ENCODE measurements around the gene WWOX. TPM values are rescaled to one million over a fixed set of nuclear protein-coding genes. Genes with fewer than 3 reads are reported as not detected.

Gene WWOX
- polyA plus RNA-seq, 1 donor from 2014 or later: 25.6 TPM

GRCh38 chr16:78075800-78076199, 23.7 kb upstream of the WWOX start:
- no peak for TF ChIP-seq RAD21 (conservative IDR thresholded peaks at IDR 0.05)
- no peak for TF ChIP-seq MXI1 (conservative IDR thresholded peaks at IDR 0.05; ENCODE audit: poor library complexity, severe bottlenecking)
- no peak for TF ChIP-seq TAF1 (IDR thresholded peaks at IDR 0.05; ENCODE audit: low read depth)
- TF ChIP-seq, protein P1, sequence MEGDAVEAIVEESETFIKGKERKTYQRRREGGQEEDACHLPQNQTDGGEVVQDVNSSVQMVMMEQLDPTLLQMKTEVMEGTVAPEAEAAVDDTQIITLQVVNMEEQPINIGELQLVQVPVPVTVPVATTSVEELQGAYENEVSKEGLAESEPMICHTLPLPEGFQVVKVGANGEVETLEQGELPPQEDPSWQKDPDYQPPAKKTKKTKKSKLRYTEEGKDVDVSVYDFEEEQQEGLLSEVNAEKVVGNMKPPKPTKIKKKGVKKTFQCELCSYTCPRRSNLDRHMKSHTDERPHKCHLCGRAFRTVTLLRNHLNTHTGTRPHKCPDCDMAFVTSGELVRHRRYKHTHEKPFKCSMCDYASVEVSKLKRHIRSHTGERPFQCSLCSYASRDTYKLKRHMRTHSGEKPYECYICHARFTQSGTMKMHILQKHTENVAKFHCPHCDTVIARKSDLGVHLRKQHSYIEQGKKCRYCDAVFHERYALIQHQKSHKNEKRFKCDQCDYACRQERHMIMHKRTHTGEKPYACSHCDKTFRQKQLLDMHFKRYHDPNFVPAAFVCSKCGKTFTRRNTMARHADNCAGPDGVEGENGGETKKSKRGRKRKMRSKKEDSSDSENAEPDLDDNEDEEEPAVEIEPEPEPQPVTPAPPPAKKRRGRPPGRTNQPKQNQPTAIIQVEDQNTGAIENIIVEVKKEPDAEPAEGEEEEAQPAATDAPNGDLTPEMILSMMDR (IDR thresholded peaks at IDR 0.05; ENCODE audit: poor library complexity, severe bottlenecking): no peak
- TF ChIP-seq EP300 (conservative IDR thresholded peaks at IDR 0.05; ENCODE audit: poor library complexity, severe bottlenecking): no peak
- no peak for TF ChIP-seq SMC3 (conservative IDR thresholded peaks at IDR 0.05; ENCODE audit: poor library complexity)
- TF ChIP-seq POLR2AphosphoS5 (IDR thresholded peaks at IDR 0.05): no peak
- no peak for TF ChIP-seq EZH2 (IDR thresholded peaks at IDR 0.05; ENCODE audit: borderline replicate concordance, insufficient read depth, low read length, poor library complexity, severe bottlenecking)
- TF ChIP-seq REST (IDR thresholded peaks at IDR 0.05; ENCODE audit: borderline replicate concordance): no peak
- Histone ChIP-seq H2AFZ (ENCODE audit: low read depth, low read length) (no peak overlapping the region), H3K9ac (ENCODE audit: low read length) (no peak overlapping the region), H3K79me2 (replicated peaks; ENCODE audit: insufficient read depth, low read length) (no peaks in the 10 kb centered on the region), H3F3A (ENCODE audit: insufficient read depth, low read length, poor library complexity, severe bottlenecking) (no peaks in the 10 kb centered on the region), H3K4me2 (ENCODE audit: low read length) (no peak overlapping the region), H3K36me3 (ENCODE audit: insufficient read depth, low read length) (no peaks in the 10 kb centered on the region), H4K20me1 (ENCODE audit: insufficient read depth) (no peaks in the 10 kb centered on the region), H3K9me3 (ENCODE audit: low read length) (no peaks in the 10 kb centered on the region), H3K9me2 (ENCODE audit: insufficient read depth, low read length) (no peaks in the 10 kb centered on the region), H3K4me3 (ENCODE audit: low read length) (no peak overlapping the region), H3K27me3 (ENCODE audit: insufficient read depth, low read depth, low read length) (no peaks in the 10 kb centered on the region), H3K27ac (ENCODE audit: low read length) (no peak overlapping the region)

GRCh38 chr16:78081341-78081740, 18.1 kb upstream of the WWOX start:
- TF ChIP-seq SMC3 (conservative IDR thresholded peaks at IDR 0.05; ENCODE audit: poor library complexity) (no peak), RAD21 (conservative IDR thresholded peaks at IDR 0.05) (no peak), TAF1 (IDR thresholded peaks at IDR 0.05; ENCODE audit: low read depth) (no peak)
- Histone ChIP-seq H3K27ac (ENCODE audit: low read length) (no peak overlapping the region), H3K4me2 (ENCODE audit: low read length) (no peak overlapping the region), H3F3A (ENCODE audit: insufficient read depth, low read length, poor library complexity, severe bottlenecking) (no peaks in the 10 kb centered on the region), H3K27me3 (ENCODE audit: insufficient read depth, low read depth, low read length) (no peaks in the 10 kb centered on the region), H3K79me2 (replicated peaks; ENCODE audit: insufficient read depth, low read length) (no peaks in the 10 kb centered on the region), H3K36me3 (ENCODE audit: insufficient read depth, low read length) (no peaks in the 10 kb centered on the region), H2AFZ (ENCODE audit: low read depth, low read length) (no peak overlapping the region), H4K20me1 (ENCODE audit: insufficient read depth) (no peaks in the 10 kb centered on the region), H3K9ac (ENCODE audit: low read length) (no peak overlapping the region), H3K9me3 (ENCODE audit: low read length) (no peaks in the 10 kb centered on the region), H3K4me3 (ENCODE audit: low read length) (no peak overlapping the region), H3K9me2 (ENCODE audit: insufficient read depth, low read length) (no peaks in the 10 kb centered on the region)

- Histone ChIP-seq H3K79me2 (replicated peaks; ENCODE audit: insufficient read depth, low read length) (no peaks in the 10 kb centered on the region), H3K4me3 (ENCODE audit: low read length) (no peak overlapping the region), H3K9me2 (ENCODE audit: insufficient read depth, low read length) (no peaks in the 10 kb centered on the region), H2AFZ (ENCODE audit: low read depth, low read length) (no peak overlapping the region), H3K27me3 (ENCODE audit: insufficient read depth, low read depth, low read length) (no peaks in the 10 kb centered on the region), H3K4me2 (ENCODE audit: low read length) (no peak overlapping the region), H3K36me3 (ENCODE audit: insufficient read depth, low read length) (no peaks in the 10 kb centered on the region), H3K9me3 (ENCODE audit: low read length) (no peaks in the 10 kb centered on the region), H3K9ac (ENCODE audit: low read length) (no peak overlapping the region), H3K27ac (ENCODE audit: low read length) (no peak overlapping the region), H3F3A (ENCODE audit: insufficient read depth, low read length, poor library complexity, severe bottlenecking) (no peaks in the 10 kb centered on the region), H4K20me1 (ENCODE audit: insufficient read depth) (no peaks in the 10 kb centered on the region)
- TF ChIP-seq POLR2AphosphoS5 (IDR thresholded peaks at IDR 0.05) (no peak), TAF1 (IDR thresholded peaks at IDR 0.05; ENCODE audit: low read depth) (no peak), REST (IDR thresholded peaks at IDR 0.05; ENCODE audit: borderline replicate concordance) (no peak)
Measured at GRCh38 chr16:78091419-78091818, 8.0 kb upstream of the WWOX start.

Data from neural cell (in vitro differentiated cells).